K562 (cell line): ENCODE measurements around the gene SLX9. TPM values are rescaled to one million over a fixed set of nuclear protein-coding genes. Genes with fewer than 3 reads are reported as not detected.

Experiments
- ATAC-seq: fragments of 200-7000 bp; cut with Tn5 transposase; 3 replicates; pipeline ENCODE4 v1.9.1; 2020; ENCODE audit warnings: moderate library complexity
- BruUV-seq: library from RNA; stranded (reverse); fragments of 400-500 nt; replicated peaks from 2 replicates; lab custom pipeline; 2021; lab: Mats Ljungman, UMichigan
- CTCF ChIA-PET: fragments of 300-600 bp; formaldehyde crosslinking; extraction: SDS; loops from one replicate; lab custom pipeline; 2021; ENCODE audit warnings: low intra/inter-chr PET ratio; lab: Yijun Ruan, JAX
- POLR2A ChIA-PET: fragments of 300-600, 350-650 bp; sonication (Branson Sonifier 250); formaldehyde crosslinking; extraction: SDS; loops from one replicate; lab custom pipeline; 2021; ENCODE audit warnings: antibody characterized with exemption, inconsistent platforms; lab: Yijun Ruan, JAX
- DNase-seq, 4 experiments: peaks; one replicate each; pipeline versions ENCODE4 v3.0.0 to v3.0.0-alpha.2; 2011 to 2018; ENCODE audit warnings: low spot score in 3 of 4, mixed read lengths in 3 of 4; ENCODE audit errors: extremely low read depth in 1 of 4
- FAIRE-seq: peaks from 2 replicates; lab custom pipeline; 2011; peaks lifted over from hg19 to GRCh38; lab: Jason Lieb, UNC
- H2AFZ ChIP-seq: 2 replicates; pipeline ENCODE4 v1.6.0; 2011; ENCODE audit warnings: low read depth, low read length, control low read depth, inconsistent platforms
- H3K27ac ChIP-seq: fragments of 200-600 bp; 3 replicates; pipeline ENCODE4 v1.8.0; 2011; ENCODE audit warnings: low read depth, mild to moderate bottlenecking, control low read depth, inconsistent platforms, low read length, moderate library complexity, mixed read lengths; ENCODE audit errors: extremely low read depth
- H3K27me3 ChIP-seq, 2 experiments: fragments of 300-600 bp in 1 of 2; 2 replicates in 1 of 2; 3 replicates in 1 of 2; pipeline versions ENCODE4 v1.6.0 to v1.8.0; 2011; ENCODE audit warnings: inconsistent platforms in 2 of 2, low read length in 2 of 2, mild to moderate bottlenecking in 1 of 2, mixed read lengths in 1 of 2, moderate library complexity in 1 of 2; ENCODE audit not compliant: control insufficient read depth in 2 of 2, insufficient read depth in 2 of 2
- H3K36me3 ChIP-seq: fragments of 300-600 bp; 3 replicates; pipeline ENCODE4 v1.8.0; 2011; ENCODE audit warnings: mild to moderate bottlenecking, low read length, inconsistent platforms; ENCODE audit not compliant: control insufficient read depth, insufficient read depth
- H3K4me1 ChIP-seq, 2 experiments: fragments of 200-600 bp in 1 of 2; replicated peaks in 1 of 2; 2 replicates in 1 of 2; 3 replicates in 1 of 2; pipeline versions ENCODE4 v1.5.1 to v1.8.0; 2011; ENCODE audit warnings: inconsistent platforms in 2 of 2, low read length in 2 of 2, mild to moderate bottlenecking in 1 of 2, mixed read lengths in 1 of 2, moderate library complexity in 1 of 2; ENCODE audit not compliant: control insufficient read depth in 2 of 2, insufficient read depth in 2 of 2
- H3K4me2 ChIP-seq: 2 replicates; pipeline ENCODE4 v1.6.1; 2011; ENCODE audit warnings: low read length, control low read depth, inconsistent platforms, mixed read lengths; ENCODE audit not compliant: insufficient read depth
- H3K4me3 ChIP-seq: fragments of 200-600 bp; sonication (generic), shearing (Covaris generic); 2 replicates; pipeline ENCODE4 v1.5.1; 2016; ENCODE audit warnings: control low read depth, inconsistent platforms
- H3K79me2 ChIP-seq: fragments of 200-600 bp; 3 replicates; pipeline ENCODE4 v1.8.0; 2011; ENCODE audit warnings: low read length, inconsistent platforms; ENCODE audit not compliant: control insufficient read depth, insufficient read depth
- H3K9ac ChIP-seq, 2 experiments: 2 replicates each; pipeline versions ENCODE4 v1.6.0 to v1.6.1; 2011; ENCODE audit warnings: low read depth in 2 of 2, low read length in 2 of 2, control low read depth in 1 of 2, inconsistent platforms in 1 of 2, mild to moderate bottlenecking in 1 of 2, mixed read lengths in 1 of 2; ENCODE audit not compliant: insufficient read depth in 1 of 2
- H3K9me1 ChIP-seq: one replicate; pipeline ENCODE4 v1.6.0; 2011; ENCODE audit warnings: inconsistent platforms, mild to moderate bottlenecking, low read length, moderate library complexity; ENCODE audit not compliant: control insufficient read depth, insufficient read depth
- H3K9me3 ChIP-seq: replicated peaks from 2 replicates; pipeline ENCODE4 v1.5.1; 2011; ENCODE audit warnings: low read depth, low read length, inconsistent platforms; ENCODE audit not compliant: control insufficient read depth, insufficient read depth
- H4K20me1 ChIP-seq: replicated peaks from 2 replicates; pipeline ENCODE4 v1.6.1; 2011; ENCODE audit warnings: low read length, inconsistent platforms, mixed read lengths; ENCODE audit not compliant: control insufficient read depth, insufficient read depth
- CCNT2 ChIP-seq: IDR thresholded peaks from 2 replicates; pipeline ENCODE4 v1.6.1; 2011; ENCODE audit warnings: borderline replicate concordance, low read depth, mild to moderate bottlenecking, moderate library complexity, mixed read lengths, low read length; ENCODE audit not compliant: insufficient read length; ENCODE audit errors: extremely low read depth
- E2F8 ChIP-seq: fragments of 450-650 bp; IDR thresholded peaks from 2 replicates; pipeline ENCODE4 v1.7.1; 2018; ENCODE audit warnings: mild to moderate bottlenecking, low read depth; ENCODE audit not compliant: partially characterized antibody
- GTF2E2 ChIP-seq: fragments of 200-800 bp; sonication (Bioruptor generic); IDR thresholded peaks from 2 replicates; pipeline ENCODE4 v1.6.1; 2016; ENCODE audit warnings: missing genetic modification characterization, missing compliant biosample characterization
- RFX7 ChIP-seq: fragments of 250-450 bp; sonication (Bioruptor Pico); IDR thresholded peaks from 2 replicates; pipeline ENCODE4 v1.5.1; 2021; ENCODE audit warnings: mild to moderate bottlenecking
- RUNX1 ChIP-seq: sonication (generic); IDR thresholded peaks from 2 replicates; pipeline ENCODE4 v1.6.1; 2016; ENCODE audit warnings: antibody characterized with exemption, low read depth
- SIRT6 ChIP-seq: IDR thresholded peaks from one replicate; pipeline ENCODE4 v1.6.1; 2012; ENCODE audit warnings: low read depth, mild to moderate bottlenecking, control low read depth, inconsistent platforms, low read length, moderate library complexity
- ZNF24 ChIP-seq: fragments of 450-650 bp; IDR thresholded peaks from 2 replicates; pipeline ENCODE4 v1.6.1; 2016
- ZNF354B ChIP-seq: fragments of 250-450 bp; sonication (Bioruptor Pico); IDR thresholded peaks from 2 replicates; pipeline ENCODE4 v1.4.0; 2020
- ZNF408 ChIP-seq: fragments of 250-450 bp; sonication (Bioruptor Pico); IDR thresholded peaks from 2 replicates; pipeline ENCODE4 v1.4.0; 2020; ENCODE audit warnings: low read depth, mild to moderate bottlenecking, moderate library complexity
- WGBS: fragments of 100-300 bp; shearing (Covaris generic); methylation state at CpG from one replicate; pipeline ENCODE4 v1.1.6; 2016; ENCODE audit warnings: low coverage, mixed read lengths; ENCODE audit not compliant: insufficient coverage; ENCODE audit errors: missing lambda C conversion rate; 5-methylcytosine and 5-hydroxymethylcytosine counted together
- in situ Hi-C: fragments of 300-500 bp; cut with MboI; formaldehyde crosslinking; loops from 4 replicates; pipeline ENCODE4 v1.15.0; 2018; ENCODE audit warnings: inconsistent platforms, mixed read lengths
- intact Hi-C: fragments of 100-400 bp; cut with micrococcal nuclease; formaldehyde crosslinking; loops from 2 replicates; pipeline ENCODE4 v1.14.2; 2022
- polyA plus RNA-seq, 8 experiments: library from polyadenylated mRNA; depleted of rRNA in 4 of 8; stranded (reverse) in 5 of 8; unstranded in 3 of 8; fragments of >200 nt; fragmentation: Nextera tagmentation in 2 of 8; fragmentation: Illumina TruSeq in 1 of 8; extraction: Ambion mirVana in 2 of 8; extraction: Trizol in 1 of 8; gene quantifications; 2 replicates each; pipeline versions ENCODE4 v1.2.1 to v1.2.3, GENCODE V29; 2011 to 2014; ENCODE audit warnings: inconsistent platforms in 1 of 8, missing spikeins in 1 of 8
- total RNA-seq, 7 experiments: library from RNA; depleted of rRNA in 6 of 7; stranded (reverse); fragments of >200 nt in 6 of 7; fragmentation: Illumina TruSeq in 2 of 7; extraction: Trizol in 2 of 7; gene quantifications; 2 replicates each; pipeline versions ENCODE4 v1.2.1 to v1.2.3, GENCODE V29; 2011 to 2021; ENCODE audit warnings: low replicate concordance in 1 of 7
- TF ChIP-seq, protein P1 (sequence below): IDR thresholded peaks from 2 replicates; pipeline ENCODE4 v1.6.1; 2012; ENCODE audit warnings: low read depth, low read length, improper control_type of control experiment, borderline replicate concordance

SLX9 gene
- total and polyA plus RNA-seq, 9 of the 15 experiments (the other 6 are each of a cell fraction or from before 2014, with no cell fraction given) = 1.2 to 75.5 (median 16.5) TPM

- intact Hi-C loops (loop anchor here (10.0 kb wide), 1 partner anchor 120 kb away; no protein-coding TSS in a partner anchor), in situ Hi-C loops (no loop called here)
- no peaks in the 10 kb centered on the region for H3K9me1 ChIP-seq
- H3K27ac ChIP-seq = no peak overlapping the region
- ChIA-PET POLR2A (interaction anchor here (0.6 kb wide), 1 partner anchor 50 kb away, joined by 3 read pairs; no protein-coding TSS in a partner anchor), CTCF (no interaction called here)
- no peak overlapping the region for H3K4me3 ChIP-seq
- peak; percentile 43 for ATAC-seq
- no peak for DNase-seq
- H2AFZ ChIP-seq = peak overlapping the region; percentile 75
- peaks cover 0 to 49% of the 10 kb centered on the region in 2 experiments; a peak in 2 of 5 replicates for H3K4me1 ChIP-seq
- H3K9me3 ChIP-seq = no peaks in the 10 kb centered on the region
- TF ChIP-seq RFX7 (CRISPR knock-in tag) (no peak), SIRT6 (no peak), CCNT2 (no peak), ZNF408 (CRISPR knock-in tag) (no peak), ZNF354B (CRISPR knock-in tag) (no peak), GTF2E2 (no peak), ZNF24 (no peak), E2F8 (no peak), RUNX1 (no peak)
- TF ChIP-seq, protein P1, sequence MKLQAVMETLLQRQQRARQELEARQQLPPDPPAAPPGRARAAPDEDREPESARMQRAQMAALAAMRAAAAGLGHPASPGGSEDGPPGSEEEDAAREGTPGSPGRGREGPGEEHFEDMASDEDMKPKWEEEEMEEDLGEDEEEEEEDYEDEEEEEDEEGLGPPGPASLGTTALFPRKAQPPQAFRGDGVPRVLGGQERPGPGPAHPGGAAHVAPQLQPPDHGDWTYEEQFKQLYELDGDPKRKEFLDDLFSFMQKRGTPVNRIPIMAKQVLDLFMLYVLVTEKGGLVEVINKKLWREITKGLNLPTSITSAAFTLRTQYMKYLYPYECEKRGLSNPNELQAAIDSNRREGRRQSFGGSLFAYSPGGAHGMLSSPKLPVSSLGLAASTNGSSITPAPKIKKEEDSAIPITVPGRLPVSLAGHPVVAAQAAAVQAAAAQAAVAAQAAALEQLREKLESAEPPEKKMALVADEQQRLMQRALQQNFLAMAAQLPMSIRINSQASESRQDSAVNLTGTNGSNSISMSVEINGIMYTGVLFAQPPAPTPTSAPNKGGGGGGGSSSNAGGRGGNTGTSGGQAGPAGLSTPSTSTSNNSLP = no peak
- H4K20me1 ChIP-seq = no peaks in the 10 kb centered on the region; the same call in 1 of the 2 replicates
- no peaks in the 10 kb centered on the region for H3K79me2 ChIP-seq
- WGBS = 12% methylated on average over 12 of the region's 14 CpGs
- BruUV-seq = no TSS peak
- H3K36me3 ChIP-seq = no peaks in the 10 kb centered on the region
- peak overlapping the region in 1 of 2 experiments; percentile 46; a peak in 1 of 4 replicates for H3K9ac ChIP-seq
- H3K4me2 ChIP-seq = peak overlapping the region; percentile 34; the same call in 1 of the 2 replicates
- peaks cover 62 to 84% of the 10 kb centered on the region in 2 experiments for H3K27me3 ChIP-seq
- FAIRE-seq = no peak
Measured at GRCh38 chr21:45014747-45015468, 75.1 kb downstream of the SLX9 start.
